Left hindlimb (tissue), 1 donor: ENCODE results near the gene NEDD9.

Experiments
- DNase-seq: peaks from one replicate; pipeline ENCODE4 v3.0.0-alpha.2; 2018

Gene NEDD9

GRCh38 chr6:11200356-11200755 is 32.1 kb downstream of the NEDD9 start:
- DNase-seq, result no peak

DNA sequence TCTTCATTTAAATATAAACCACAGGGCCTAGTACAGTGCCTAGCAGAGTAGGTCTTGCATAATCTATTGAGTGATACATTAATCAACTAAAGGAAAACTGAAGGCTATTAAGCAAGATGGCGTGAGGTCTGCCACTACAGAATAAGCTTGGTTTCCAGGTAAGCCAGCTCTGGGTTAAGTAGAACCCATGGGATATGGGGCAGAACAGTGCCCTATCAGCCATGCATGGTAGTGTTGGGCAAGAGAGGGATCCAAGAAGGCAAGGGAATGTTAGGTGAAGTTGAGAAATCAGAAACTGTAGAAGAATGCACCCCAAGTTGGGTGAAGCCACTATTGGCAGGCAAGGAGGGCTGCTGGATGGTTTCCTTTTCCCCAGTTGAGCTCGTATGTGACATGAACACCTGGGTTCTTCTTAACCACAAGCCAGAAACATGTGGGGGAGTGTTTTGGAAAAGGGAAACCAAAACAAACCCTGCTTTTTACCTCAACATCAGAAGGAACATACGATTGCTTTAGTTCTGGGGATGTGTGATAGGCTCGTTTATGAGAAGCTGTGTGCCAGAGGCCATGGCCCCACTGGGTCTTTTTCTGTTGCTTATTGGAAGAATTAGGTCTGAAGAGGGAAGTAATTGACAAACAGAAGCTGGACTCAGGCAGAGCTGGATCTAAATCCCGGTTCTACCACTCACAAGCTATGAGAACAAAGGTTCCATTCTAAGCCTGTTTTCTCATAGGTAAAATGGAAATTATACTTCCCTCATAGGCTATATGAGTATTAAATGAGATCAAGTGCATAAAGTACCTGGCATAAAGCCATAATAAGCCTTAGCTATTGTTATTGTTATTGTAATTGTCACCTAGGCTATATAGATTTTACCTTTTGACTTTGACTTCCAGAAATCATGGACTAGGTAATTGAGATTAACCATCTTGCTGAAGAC is 33.5 kb downstream of the NEDD9 start:
- no peak for DNase-seq

DNA sequence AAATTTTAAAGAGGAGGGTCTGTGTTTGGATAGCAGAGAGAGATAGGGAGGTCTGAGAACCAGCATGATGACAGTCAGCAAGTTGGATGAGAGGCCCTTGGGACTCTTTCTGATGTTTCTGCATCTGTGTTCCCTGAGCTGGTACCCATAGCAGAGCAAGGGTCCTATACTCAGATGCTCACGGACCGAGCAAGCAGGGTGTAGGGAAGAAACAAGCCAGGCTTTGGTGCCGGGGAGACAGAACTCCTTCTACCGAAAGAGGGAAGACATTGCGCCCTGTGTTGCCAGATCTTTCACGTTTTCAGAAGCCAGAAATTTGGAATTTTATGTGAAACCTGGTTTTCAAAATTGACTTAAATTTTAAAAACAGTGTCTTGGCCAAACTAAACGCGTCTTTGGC is 34.6 kb downstream of the NEDD9 start:
- DNase-seq, result no peak

GRCh38 chr6:11197175-11197536 is 35.3 kb downstream of the NEDD9 start:
- DNase-seq, result no peak

DNA sequence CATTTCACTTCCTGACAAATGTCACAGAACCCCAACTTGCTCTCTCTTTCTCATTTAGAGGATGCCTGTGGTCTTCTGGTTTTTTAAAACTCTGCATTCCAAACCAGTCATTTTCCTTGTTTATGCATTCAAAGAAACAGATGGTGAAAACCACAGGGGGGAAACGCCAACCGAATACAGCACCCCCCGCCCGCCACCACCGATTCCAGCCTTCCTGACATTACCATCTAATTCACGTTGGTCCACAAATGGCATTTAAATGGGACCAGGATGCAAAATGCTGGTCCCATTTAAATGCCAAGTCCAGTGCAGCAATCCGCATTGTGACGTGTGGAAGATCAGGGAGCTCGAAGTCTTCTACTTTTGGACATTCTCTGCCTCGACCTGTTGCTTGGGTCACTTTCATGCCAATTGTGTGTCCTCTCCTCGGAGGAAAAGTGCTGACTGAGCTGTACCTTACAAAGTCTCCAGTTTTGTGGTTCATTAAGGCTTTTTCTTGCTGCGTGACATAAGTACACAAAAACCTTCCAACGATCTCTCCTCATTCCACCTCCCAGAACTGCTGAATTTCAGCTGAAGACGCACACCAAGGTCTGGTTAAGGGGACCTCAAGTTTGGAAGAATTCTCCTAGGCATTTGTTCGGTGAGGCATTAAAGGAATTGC is 35.8 kb downstream of the NEDD9 start:
- DNase-seq, result peak; percentile 65

DNA sequence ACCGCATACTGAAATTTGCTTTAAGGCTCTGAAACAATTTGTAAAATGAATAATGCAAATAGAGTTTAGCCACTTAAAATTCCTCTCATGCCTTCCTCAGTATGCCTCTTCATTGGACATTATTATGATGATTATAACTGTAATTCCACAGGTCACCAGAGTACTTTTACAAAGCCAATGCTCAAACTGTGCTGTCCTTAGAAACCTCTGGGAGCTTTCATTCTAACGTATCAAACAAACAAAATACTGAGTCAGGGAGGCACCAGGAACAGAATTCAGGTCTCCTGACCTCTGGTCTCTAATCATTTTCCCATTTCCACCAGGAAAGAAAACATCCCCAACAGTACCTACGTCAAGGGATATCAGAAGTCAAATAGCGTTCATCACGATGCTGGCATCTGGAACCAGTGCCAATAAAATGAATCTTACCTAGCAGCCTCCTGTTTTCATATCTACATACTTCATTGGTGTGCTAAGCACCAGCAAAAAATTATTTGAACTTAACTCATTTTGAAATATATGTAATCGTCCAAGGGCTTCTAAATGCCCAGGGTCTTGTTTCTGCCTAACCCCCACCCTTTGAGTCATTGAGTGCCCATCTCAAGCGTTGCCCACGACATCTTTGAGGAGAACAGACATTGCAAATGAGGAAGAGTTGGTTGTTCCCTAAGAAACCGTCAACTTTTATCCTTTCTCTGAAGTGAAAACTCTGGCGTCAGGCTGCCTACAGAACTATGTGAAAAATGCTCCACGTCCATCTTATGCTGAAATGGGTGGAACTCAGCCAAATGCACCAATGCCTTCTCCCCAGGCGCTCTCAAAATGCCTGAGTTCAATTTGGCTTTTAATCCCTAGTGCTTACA is 37.9 kb downstream of the NEDD9 start:
- DNase-seq, result no peak

DNA sequence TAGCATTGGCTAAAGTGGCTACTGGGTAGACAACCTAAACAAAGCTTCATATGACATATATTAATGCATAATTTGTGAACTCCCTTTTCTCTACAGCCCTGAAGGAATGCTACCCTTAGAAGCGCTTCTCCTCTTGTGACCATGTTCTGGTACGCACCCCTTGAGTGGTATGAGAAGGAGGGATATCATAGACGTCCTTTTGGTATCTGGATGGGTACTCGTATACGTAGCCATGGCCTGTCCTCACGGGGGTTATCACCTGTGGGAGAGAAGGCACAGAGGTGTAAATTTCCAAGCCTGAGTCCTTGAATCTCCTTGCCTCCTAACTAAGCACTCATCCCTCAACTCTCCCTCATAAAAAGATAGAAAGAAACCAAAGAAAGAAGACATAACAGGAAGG is 39.0 kb downstream of the NEDD9 start:
- DNase-seq, result no peak

DNA sequence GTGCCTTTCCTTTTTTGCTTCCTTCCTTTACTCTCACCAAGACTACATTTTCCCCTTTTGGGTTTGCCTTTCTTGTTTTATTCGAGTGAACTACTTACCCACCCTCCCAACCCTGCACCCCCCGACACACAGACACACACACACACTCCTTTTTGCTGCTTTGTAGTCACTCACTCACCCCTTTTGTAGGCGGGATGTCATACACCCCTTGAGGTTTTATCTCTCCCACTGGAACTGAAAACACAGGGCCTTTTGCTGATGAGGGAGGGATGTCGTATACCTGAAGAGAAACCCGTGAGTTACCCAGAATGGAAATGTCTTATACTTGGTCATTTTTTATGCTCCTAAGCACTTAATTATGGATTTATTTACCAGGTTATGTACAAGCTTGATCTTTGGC is 40.3 kb downstream of the NEDD9 start:
- no peak for DNase-seq

GRCh38 chr6:11190625-11191245 is 41.7 kb downstream of the NEDD9 start:
- no peak for DNase-seq

- no peak for DNase-seq
Measured at GRCh38 chr6:11189865-11190624, 42.4 kb downstream of the NEDD9 start.

- DNase-seq, result no peak
Measured at GRCh38 chr6:11188161-11188915, 44.1 kb downstream of the NEDD9 start.

- DNase-seq, result no peak
Measured at GRCh38 chr6:11187301-11187700, 45.2 kb downstream of the NEDD9 start.

- DNase-seq, result no peak
Measured at GRCh38 chr6:11185204-11185842, 47.1 kb downstream of the NEDD9 start.

DNA sequence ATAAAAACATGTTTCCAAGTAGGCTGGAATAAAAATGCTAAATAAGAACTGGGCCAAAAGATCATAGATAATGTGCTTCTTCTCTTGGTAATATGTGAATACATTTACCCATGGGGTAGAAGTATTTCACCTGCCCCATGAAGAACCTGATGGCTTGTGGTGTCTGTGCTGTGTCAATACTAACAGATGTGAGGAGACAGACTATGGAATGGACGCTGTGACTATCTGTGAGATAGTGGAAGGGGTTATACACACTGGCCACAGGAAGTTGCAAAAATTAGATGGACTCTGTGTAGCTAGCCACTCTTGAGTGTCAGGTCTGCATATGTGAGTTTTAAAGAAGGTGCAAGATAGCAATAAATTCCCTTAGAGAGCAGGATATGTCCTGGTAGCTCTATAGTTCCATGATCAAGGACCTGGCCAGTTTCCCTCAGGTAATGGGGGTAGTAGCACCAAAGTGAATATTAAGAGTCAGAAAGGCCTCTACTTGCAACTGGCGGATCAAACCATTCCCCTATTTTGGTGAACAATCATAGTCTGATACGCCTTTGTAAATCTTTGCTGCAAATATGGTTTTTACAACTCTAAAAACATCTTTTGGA is 48.6 kb downstream of the NEDD9 start:
- no peak for DNase-seq

DNA sequence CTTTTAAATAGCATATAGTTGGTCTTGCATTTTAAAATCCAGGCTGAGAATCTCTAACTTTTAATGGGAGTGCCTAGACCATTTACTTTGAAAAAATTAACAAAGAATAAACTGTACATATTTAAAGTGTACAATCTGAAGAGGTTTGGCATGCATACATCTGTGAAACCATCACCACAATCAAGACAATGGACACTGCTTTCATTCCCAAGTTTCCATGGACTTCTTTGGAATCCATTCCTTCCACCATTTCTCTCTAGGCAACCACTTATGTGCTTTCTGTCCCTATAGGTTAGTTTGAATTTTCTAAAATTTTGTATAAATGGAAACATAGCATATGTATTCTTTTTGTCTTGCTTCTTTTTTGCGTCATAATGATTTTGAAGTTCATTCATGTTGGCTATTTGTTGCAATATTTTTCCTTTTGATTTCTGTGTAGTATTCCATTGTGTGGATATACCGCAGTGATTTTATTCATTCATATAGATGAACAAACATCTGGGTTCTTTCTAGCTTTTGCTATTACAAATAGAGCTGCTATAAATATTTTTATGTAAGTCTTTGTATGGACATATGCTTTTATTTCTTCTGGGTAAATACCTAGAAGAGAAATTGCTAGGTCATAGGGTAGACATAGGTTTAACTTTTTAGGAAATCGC is 50.9 kb downstream of the NEDD9 start:
- DNase-seq, result no peak

- no peak for DNase-seq
Measured at GRCh38 chr6:11179419-11180202, 52.9 kb downstream of the NEDD9 start.

DNA sequence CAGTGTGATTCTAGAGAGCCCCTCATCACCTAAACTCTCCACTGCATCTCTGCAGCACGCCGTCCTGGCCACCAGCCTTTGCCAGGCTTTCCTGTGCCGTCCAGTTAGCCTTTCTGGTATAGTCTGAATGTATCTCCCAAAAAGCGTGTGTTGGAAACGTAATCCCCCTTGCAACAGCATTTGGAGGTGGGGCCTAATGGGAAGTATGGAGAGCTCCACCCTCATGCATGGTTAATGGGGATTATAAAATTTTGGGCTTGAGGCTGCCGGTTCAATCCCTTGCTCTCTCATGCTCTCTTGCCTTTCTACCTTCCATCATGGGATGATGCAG is 53.4 kb downstream of the NEDD9 start:
- DNase-seq, result no peak

- no peak for DNase-seq
Measured at GRCh38 chr6:11177271-11177670, 55.2 kb downstream of the NEDD9 start.

- DNase-seq, result no peak
Measured at GRCh38 chr6:11174242-11174611, 58.2 kb downstream of the NEDD9 start.
